ENCODE data around the gene C19orf85. TPM values are rescaled to one million over a fixed set of nuclear protein-coding genes. Genes with fewer than 3 reads are reported as not detected.

The C19orf85 gene
- total RNA-seq (2022) (0.23 and 0.32 TPM in 2 replicates), Bru-seq, nascent RNA (percentile 29 among the genes with signal in this experiment), BruChase-seq, experiment 1, labeled RNA remaining after a 6-hour chase (percentile 31 among the genes with signal in this experiment), BruChase-seq, experiment 2, labeled RNA remaining after a 2-hour chase (percentile 30 among the genes with signal in this experiment)
- long read RNA-seq = 0 reads

GRCh38 chr19:55464662-55465054, at the start of gene C19orf85:
C19orf85 (minus strand) TSS chr19:55464751; CDS start chr19:55464554, 197 bp downstream.
- intact Hi-C loops (cut with micrococcal nuclease) = no loop called here
- no peak for TF ChIP-seq CTCF (IDR thresholded peaks at IDR 0.05; ENCODE audit: unreplicated experiment)
- no peak within 1 kb of the TSS for H3K27ac Mint-ChIP-seq (ENCODE audit: low read depth, unreplicated experiment)
- H3K36me3 Mint-ChIP-seq (ENCODE audit: insufficient read depth, unreplicated experiment) = peaks cover 8% of the 10 kb centered on the region
- BruUV-seq (replicated peaks) = no TSS peak
- ChIA-PET CTCF (no interaction called here), POLR2A (no interaction called here)
- H3K4me1 Mint-ChIP-seq (ENCODE audit: insufficient read depth, unreplicated experiment) = peaks cover 17% of the 10 kb centered on the region
- H3K27me3 Mint-ChIP-seq (ENCODE audit: insufficient read depth, unreplicated experiment) = no peaks in the 10 kb centered on the region
- no peak within 1 kb of the TSS for H3K4me3 Mint-ChIP-seq (ENCODE audit: unreplicated experiment)
- no peaks in the 10 kb centered on the region for H3K9me3 Mint-ChIP-seq (ENCODE audit: unreplicated experiment)
- DNase-seq (ENCODE audit: unreplicated experiment) = no peak

GRCh38 chr19:55508120-55508519, 43.6 kb upstream of the C19orf85 start:
- H3K27me3 Mint-ChIP-seq (ENCODE audit: insufficient read depth, unreplicated experiment) = no peaks in the 10 kb centered on the region
- ChIA-PET POLR2A (no interaction called here), CTCF (interaction anchor here (0.6 to 1.9 kb wide), 7 partner anchors 8 to 367 kb away, joined by 3 to 11 read pairs (median 4); no protein-coding TSS in a partner anchor)
- intact Hi-C loops (cut with micrococcal nuclease) = loop anchor here (10.0 kb wide), 1 partner anchor 93 kb away; no protein-coding TSS in a partner anchor
- no peak overlapping the region for H3K27ac Mint-ChIP-seq (ENCODE audit: low read depth, unreplicated experiment)
- no TSS peak for BruUV-seq (replicated peaks)
- H3K4me3 Mint-ChIP-seq (ENCODE audit: unreplicated experiment) = no peak overlapping the region
- H3K4me1 Mint-ChIP-seq (ENCODE audit: insufficient read depth, unreplicated experiment) = no peaks in the 10 kb centered on the region
- peaks cover 6% of the 10 kb centered on the region for H3K36me3 Mint-ChIP-seq (ENCODE audit: insufficient read depth, unreplicated experiment)
- DNase-seq (ENCODE audit: unreplicated experiment) = no peak
- H3K9me3 Mint-ChIP-seq (ENCODE audit: unreplicated experiment) = no peaks in the 10 kb centered on the region
- TF ChIP-seq CTCF (IDR thresholded peaks at IDR 0.05; ENCODE audit: unreplicated experiment) = no peak

DNA sequence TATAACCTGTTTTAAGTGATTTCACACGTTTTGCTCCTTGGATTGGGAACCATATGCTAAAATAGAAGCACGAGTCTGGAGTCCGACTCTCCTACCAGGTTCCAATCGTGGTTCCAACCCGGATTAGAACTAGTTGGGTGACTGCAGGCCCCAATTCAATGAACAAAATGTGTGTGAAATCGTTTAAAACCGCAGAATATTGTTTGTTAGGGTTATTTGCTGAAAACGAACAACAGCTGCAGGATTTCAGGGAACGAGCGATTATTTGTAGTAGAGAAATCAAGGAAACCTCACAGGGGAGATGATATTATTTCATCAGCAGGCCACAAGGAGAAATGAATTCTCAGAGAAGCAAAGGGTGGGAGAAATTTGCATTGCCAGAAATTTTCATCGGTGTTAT, 40.4 kb upstream of the C19orf85 start:
- CTCF ChIA-PET = interaction anchor here (0.6 to 2.9 kb wide), 28 partner anchors 7 to 416 kb away, joined by 3 to 64 read pairs (median 6); partner anchors contain the start of genes NAT14, SSC5D, ZNF628 and ZNF784
- Mint-ChIP-seq H3K9me3 (ENCODE audit: unreplicated experiment) (peaks cover 6% of the 10 kb centered on the region), H3K36me3 (ENCODE audit: insufficient read depth, unreplicated experiment) (peaks cover 6% of the 10 kb centered on the region), H3K27me3 (ENCODE audit: insufficient read depth, unreplicated experiment) (no peaks in the 10 kb centered on the region), H3K27ac (ENCODE audit: low read depth, unreplicated experiment) (no peak overlapping the region), H3K4me3 (ENCODE audit: unreplicated experiment) (no peak overlapping the region), H3K4me1 (ENCODE audit: insufficient read depth, unreplicated experiment) (no peaks in the 10 kb centered on the region)
- no peak for DNase-seq (ENCODE audit: unreplicated experiment)
- no TSS peak for BruUV-seq (replicated peaks)
- no peak for TF ChIP-seq CTCF (IDR thresholded peaks at IDR 0.05; ENCODE audit: unreplicated experiment)
- intact Hi-C loops (cut with micrococcal nuclease) = loop anchor here (1.0 to 10.0 kb wide), 2 partner anchors 37 to 90 kb away; no protein-coding TSS in a partner anchor
- POLR2A ChIA-PET = interaction anchor here (1.6 to 1.7 kb wide), 2 partner anchors 28 to 38 kb away, joined by 8 to 11 read pairs; partner anchors contain the start of gene ZNF628

DNA sequence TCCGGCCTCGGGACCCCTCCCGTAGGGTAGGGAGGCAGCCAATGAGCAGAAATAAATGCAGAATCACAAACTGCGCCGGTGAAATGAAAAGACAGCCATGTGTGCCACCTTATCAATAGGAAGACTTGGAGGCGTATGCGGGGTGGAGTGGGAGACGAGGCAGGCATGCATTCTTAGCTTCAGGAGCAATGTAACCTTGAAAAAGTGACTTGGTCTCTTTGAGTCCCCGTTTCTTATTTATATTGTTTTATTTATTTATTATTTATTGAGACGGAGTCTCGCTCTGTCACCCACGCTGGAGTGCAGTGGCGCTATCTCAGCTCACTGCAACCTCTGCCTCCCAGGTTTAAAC, 39.7 kb upstream of the C19orf85 start:
- H3K4me1 Mint-ChIP-seq (ENCODE audit: insufficient read depth, unreplicated experiment) = no peaks in the 10 kb centered on the region
- BruUV-seq (replicated peaks) = no TSS peak
- H3K36me3 Mint-ChIP-seq (ENCODE audit: insufficient read depth, unreplicated experiment) = peaks cover 6% of the 10 kb centered on the region
- H3K27ac Mint-ChIP-seq (ENCODE audit: low read depth, unreplicated experiment) = no peak overlapping the region
- no peak for TF ChIP-seq CTCF (IDR thresholded peaks at IDR 0.05; ENCODE audit: unreplicated experiment)
- H3K27me3 Mint-ChIP-seq (ENCODE audit: insufficient read depth, unreplicated experiment) = no peaks in the 10 kb centered on the region
- DNase-seq (ENCODE audit: unreplicated experiment) = no peak
- intact Hi-C loops (cut with micrococcal nuclease) = loop anchor here (1.0 to 10.0 kb wide), 2 partner anchors 36 to 89 kb away; no protein-coding TSS in a partner anchor
- H3K9me3 Mint-ChIP-seq (ENCODE audit: unreplicated experiment) = peaks cover 6% of the 10 kb centered on the region
- ChIA-PET CTCF (interaction anchor here (0.5 to 2.9 kb wide), 54 partner anchors 8 to 1315 kb away, joined by 3 to 64 read pairs (median 4); partner anchors contain the start of genes MBOAT7, NAT14, SSC5D and ZNF628), POLR2A (interaction anchor here (0.7 to 1.7 kb wide), 13 partner anchors 10 to 372 kb away, joined by 3 to 11 read pairs (median 4); partner anchors contain the start of genes ISOC2, NAT14, TMEM238 and ZNF628)
- H3K4me3 Mint-ChIP-seq (ENCODE audit: unreplicated experiment) = peak overlapping the region; percentile 69

Measured in MCF 10A (cell line).